ENCODE measurements around the gene NR2E1.

GRCh38 chr6:108238322-108238721 lies 72.5 kb downstream of the NR2E1 start:
- TF ChIP-seq CTCF (IDR thresholded peaks at IDR 0.05): no peak
- no peak for TF ChIP-seq POLR2A (IDR thresholded peaks at IDR 0.05)
- TF ChIP-seq EP300 (IDR thresholded peaks at IDR 0.05): no peak
- TF ChIP-seq POLR2AphosphoS5 (IDR thresholded peaks at IDR 0.05): no peak

Measured in stomach (tissue), 4 donors.